ENCODE results near the gene TSPAN5.

TSPAN5 gene

GRCh38 chr4:98564852-98565251 is 93.6 kb downstream of the TSPAN5 start:
- no peak overlapping the region for H3K4me3 ChIP-seq (ENCODE audit: low read length)
- no peak for TF ChIP-seq ZNF274 (IDR thresholded peaks at IDR 0.05; ENCODE audit: low read depth, low read length)

DNA sequence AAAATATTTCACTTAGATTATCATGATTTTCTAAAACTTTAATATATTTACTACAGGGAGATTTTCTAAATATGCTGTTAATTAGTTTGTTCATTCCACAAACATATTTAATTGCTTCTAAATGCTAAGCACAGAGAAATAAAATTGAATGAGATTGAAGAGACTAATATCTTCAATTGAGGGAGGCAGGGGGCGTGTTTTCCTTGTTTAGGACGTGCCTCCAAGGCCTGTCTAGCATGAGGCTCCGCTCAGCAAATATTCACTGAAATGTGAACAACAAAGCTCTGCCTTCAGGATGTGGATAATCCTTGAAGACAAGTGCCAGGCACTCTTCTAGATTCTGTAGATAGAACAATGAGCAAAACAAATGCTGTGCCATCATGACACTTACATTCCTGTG is 98.1 kb downstream of the TSPAN5 start:
- TF ChIP-seq ZNF274 (IDR thresholded peaks at IDR 0.05; ENCODE audit: low read depth, low read length) = no peak
- H3K4me3 ChIP-seq (ENCODE audit: low read length) = no peak overlapping the region

DNA sequence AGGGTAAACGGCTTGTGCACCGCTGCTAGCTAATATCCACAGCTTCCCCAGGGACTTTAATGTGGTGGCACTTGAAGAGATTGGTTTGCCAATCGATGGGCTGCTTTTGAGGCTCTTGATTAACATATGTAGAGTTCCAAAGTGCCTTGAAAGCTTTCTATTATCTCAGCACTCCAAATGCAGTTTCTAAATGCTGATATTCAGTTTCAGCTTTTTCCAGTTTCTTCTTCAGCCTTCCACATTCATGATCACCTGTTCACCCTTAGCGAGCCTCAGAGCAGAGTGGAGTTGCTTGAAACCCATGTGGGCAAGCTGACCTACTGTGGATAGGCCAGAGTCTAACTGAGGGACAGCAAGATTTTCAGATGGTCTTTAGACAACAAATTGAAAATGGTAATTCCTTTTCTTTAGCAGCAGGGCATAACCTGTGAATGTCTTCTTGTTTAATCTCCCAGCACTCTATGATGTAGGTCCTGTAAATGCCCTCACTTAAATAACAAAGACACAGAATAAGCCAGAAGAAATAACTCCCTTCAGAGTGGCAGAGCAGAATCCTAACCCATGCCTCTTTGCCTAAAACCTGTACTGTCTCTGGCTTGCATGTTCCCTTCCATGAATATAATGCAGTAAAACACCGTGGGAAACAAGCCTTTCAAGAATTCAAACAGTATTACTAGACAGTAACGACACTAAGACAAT is 99.8 kb downstream of the TSPAN5 start:
- no peak overlapping the region for H3K4me3 ChIP-seq (ENCODE audit: low read length)
- TF ChIP-seq ZNF274 (IDR thresholded peaks at IDR 0.05; ENCODE audit: low read depth, low read length) = no peak

DNA sequence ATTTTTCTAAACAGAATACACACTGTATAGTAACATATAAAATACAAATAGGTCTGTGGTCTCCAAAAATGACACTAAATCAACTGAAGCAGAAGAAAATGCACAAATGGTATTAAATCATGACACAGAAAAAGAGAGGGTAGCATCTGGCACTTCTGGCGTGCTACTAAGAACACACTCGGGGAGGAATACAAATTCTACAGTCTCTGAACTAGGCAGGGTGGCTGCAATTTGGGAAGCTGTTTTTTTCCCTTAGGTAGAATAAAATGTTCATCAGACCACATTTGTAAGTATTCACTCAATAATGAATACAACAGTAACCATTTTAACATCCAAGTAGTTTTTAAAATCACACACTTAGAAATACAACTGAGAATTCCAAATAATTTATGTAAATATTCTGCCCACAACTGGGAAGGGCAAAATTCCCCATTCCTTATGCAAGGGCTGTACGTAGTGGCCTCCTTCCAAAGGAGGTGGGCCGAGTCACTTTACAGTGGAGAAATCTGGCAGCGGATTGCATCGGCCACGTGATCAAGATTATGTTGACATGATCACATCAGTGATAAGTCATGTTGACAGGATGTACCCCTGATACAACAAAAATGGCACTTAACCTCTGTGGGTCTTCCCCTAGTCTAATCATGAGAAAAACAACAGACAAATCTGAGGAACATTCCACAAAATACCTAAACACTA is 101.1 kb downstream of the TSPAN5 start:
- TF ChIP-seq ZNF274 (IDR thresholded peaks at IDR 0.05; ENCODE audit: low read depth, low read length) = no peak

DNA sequence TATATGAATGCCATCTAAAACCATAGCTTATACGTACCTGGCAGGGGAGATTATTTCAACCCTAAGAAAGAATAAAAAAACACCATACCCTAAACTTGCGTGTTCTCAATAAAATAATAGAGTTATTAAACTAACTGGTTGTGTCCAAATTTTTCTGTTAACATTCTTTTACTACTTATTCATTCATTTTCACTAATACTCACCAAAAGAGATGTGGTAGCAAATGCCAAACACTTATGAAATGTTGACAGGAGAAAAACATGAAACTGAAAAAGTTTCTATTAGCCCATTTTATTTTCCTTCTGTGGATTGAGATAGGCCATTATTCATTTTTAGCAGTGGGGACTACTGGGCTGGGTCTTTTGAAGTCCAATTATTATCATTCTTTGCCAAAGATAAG is 102.0 kb downstream of the TSPAN5 start:
- no peak for TF ChIP-seq ZNF274 (IDR thresholded peaks at IDR 0.05; ENCODE audit: low read depth, low read length)
- H3K4me3 ChIP-seq (ENCODE audit: low read length) = no peak overlapping the region

More for the DNA sequence above, 101.1 kb downstream of the TSPAN5 start:
- H3K4me3 ChIP-seq (ENCODE audit: low read length) = no peak overlapping the region

- no peak for TF ChIP-seq ZNF274 (IDR thresholded peaks at IDR 0.05; ENCODE audit: low read depth, low read length)
- H3K4me3 ChIP-seq (ENCODE audit: low read length) = no peak overlapping the region
These were observed 102.5 kb downstream of the TSPAN5 start for GRCh38 chr4:98555798-98556445.

DNA sequence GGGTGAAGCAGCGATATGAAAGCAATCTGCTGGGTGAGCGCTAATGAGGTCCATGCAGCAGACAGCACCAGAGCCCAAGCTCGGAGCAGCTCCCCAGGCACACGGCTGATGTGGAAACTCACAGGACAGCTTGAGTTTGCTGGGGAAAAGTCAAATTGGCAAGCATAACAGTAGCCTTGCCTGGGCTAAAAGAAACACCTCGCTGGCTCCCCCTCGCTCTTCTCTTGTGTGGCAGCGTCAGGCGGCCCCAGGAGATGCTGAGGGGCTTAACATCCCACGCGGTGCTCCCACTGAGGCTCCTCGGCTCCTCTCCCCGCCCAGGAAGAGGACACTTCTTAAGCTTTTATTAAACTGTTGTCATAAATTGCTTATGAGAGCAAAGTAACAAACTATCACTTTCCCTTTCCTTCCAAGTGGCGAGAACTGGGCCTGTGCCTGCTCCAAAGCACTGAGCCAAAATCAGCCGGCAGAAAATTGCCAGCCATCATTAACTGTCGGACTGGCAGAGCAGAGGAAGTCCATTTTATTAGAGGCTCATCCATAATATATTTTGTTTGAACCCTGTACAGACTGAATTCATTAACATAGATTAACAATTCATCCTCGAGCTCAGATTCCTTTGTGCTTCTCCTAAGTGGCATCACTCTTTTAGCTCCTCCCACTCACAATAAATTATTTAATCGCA is 111.4 kb downstream of the TSPAN5 start:
- no peak overlapping the region for H3K4me3 ChIP-seq (ENCODE audit: low read length)
- TF ChIP-seq ZNF274 (IDR thresholded peaks at IDR 0.05; ENCODE audit: low read depth, low read length) = no peak

DNA sequence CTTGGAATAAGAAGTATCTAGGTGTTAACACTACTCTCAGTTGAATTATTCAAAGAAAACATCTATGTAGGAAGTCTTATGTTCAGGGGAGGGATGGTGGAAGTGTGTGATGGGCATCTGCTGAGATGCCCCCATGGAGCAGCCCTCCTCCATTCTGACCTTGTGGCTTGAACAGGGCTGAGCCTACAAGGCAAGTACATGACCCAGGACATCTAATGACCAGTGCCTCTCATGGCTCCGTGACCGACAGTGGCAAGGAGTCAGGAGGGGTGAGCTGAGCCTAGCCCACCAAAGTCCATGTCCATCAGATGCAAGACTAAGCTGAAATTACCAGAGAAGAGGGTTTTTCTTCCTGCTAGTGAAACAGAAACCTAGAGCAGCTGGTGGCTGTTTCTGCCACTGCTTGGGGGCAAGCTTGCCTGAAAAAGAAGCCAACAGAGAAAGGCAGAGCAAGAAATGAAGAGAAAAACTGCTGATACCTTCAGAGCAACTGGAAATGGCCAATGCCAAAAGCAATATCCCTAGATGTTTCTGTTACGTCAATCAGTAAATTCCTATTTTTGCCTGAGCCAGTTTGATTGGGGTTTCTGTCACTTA is 113.5 kb downstream of the TSPAN5 start:
- TF ChIP-seq ZNF274 (IDR thresholded peaks at IDR 0.05; ENCODE audit: low read depth, low read length) = no peak

DNA sequence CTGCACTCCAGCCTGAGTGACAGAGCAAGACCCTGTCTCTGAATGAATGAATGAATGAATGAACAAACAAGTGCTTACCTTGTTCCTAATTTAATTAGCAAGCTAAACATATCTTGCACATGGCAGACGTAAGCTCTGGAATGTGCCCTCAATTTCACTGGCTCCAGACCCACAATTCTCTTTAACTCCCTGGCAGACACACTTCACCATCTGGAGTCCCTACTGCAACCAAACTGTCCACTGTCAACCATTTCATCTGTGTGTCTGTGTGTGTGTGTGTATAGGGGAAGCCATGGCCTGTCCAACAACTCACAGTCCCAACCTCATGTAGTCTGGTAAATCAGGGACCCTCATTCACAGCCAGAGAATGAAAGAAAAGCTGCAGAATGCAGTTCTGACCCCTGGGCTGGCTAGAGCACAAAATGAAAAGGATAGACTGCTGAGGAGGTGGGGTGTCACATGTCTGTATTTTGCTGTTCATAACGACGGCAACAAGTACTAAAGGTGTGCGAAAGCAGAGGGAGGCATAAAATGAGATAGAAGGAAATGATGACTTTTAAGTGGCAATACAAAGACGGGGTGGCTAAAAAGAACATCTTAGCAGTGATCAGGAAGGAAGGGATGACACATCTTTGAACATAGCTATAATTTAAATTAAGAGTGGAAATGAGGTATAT is 114.1 kb downstream of the TSPAN5 start:
- no peak overlapping the region for H3K4me3 ChIP-seq (ENCODE audit: low read length)
- no peak for TF ChIP-seq ZNF274 (IDR thresholded peaks at IDR 0.05; ENCODE audit: low read depth, low read length)

More for the DNA sequence above, 113.5 kb downstream of the TSPAN5 start:
- H3K4me3 ChIP-seq (ENCODE audit: low read length) = no peak overlapping the region

DNA sequence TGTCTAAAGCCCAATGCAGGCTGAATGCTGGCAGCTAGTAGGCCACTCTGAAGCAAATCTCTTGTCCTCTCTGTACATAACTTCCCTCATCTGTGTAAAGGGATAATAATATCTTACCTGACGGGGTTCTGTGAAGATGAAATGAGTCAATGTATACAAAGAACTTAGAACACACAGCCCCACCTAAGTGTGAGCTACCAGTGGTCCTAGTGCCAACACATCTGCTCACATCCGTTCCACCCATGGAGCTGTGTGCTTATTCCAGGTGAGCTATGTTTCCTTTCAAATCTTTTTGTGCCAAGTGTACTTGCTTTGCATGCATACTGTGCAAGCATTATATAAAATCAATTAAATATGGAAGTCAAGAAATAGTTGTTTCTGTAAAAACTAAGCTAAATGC is 116.4 kb downstream of the TSPAN5 start:
- TF ChIP-seq ZNF274 (IDR thresholded peaks at IDR 0.05; ENCODE audit: low read depth, low read length) = no peak

GRCh38 chr4:98540803-98541202 is 117.6 kb downstream of the TSPAN5 start:
- no peak for TF ChIP-seq ZNF274 (IDR thresholded peaks at IDR 0.05; ENCODE audit: low read depth, low read length)
- H3K4me3 ChIP-seq (ENCODE audit: low read length) = no peak overlapping the region

More for the DNA sequence above, 116.4 kb downstream of the TSPAN5 start:
- H3K4me3 ChIP-seq (ENCODE audit: low read length) = no peak overlapping the region

- no peak for TF ChIP-seq ZNF274 (IDR thresholded peaks at IDR 0.05; ENCODE audit: low read depth, low read length)
These were observed 118.7 kb downstream of the TSPAN5 start for GRCh38 chr4:98539741-98540140.

DNA sequence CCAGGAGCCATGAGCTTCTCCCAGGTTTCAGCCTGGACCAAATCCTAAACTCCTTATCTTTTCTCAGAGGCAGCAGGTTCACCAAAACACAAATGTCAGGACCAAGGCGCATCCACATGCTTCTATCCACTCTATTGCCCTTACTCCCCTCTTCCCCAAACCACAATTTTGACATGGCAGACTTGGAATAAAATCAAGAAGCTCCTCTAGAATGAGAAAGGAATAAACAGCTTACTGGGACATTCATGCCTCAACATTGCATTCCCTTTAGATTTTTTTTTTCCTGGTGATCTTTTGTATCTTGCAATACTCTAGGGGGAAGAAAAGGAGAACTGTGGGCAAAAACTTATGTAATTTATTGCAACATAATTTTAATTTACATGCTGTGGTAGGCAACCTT is 119.1 kb downstream of the TSPAN5 start:
- no peak for TF ChIP-seq ZNF274 (IDR thresholded peaks at IDR 0.05; ENCODE audit: low read depth, low read length)

More at GRCh38 chr4:98539741-98540140, 118.7 kb downstream of the TSPAN5 start:
- no peak overlapping the region for H3K4me3 ChIP-seq (ENCODE audit: low read length)

More for the DNA sequence above, 119.1 kb downstream of the TSPAN5 start:
- no peak overlapping the region for H3K4me3 ChIP-seq (ENCODE audit: low read length)
